T-helper 9 cell (primary cell): ENCODE data around the gene FKBP3.
"Not testable (repeated sequence)": the region's sequence is repeated elsewhere in the genome, so short reads cannot be mapped to it uniquely, and the experiment has no call there.

Experiments used
- DNase-seq: peaks from one replicate; pipeline ENCODE4 v3.0.0-alpha.2; 2020

Gene FKBP3

GRCh38 chr14:45112896-45113781 lies 21.1 kb downstream of the FKBP3 start:
- DNase-seq, result no peak

GRCh38 chr14:45104561-45104960 lies 29.7 kb downstream of the FKBP3 start:
- DNase-seq, result no peak

GRCh38 chr14:45103806-45104205 lies 30.5 kb downstream of the FKBP3 start:
- no peak for DNase-seq

GRCh38 chr14:45096218-45096617 lies 38.1 kb downstream of the FKBP3 start:
- no peak for DNase-seq

- no peak for DNase-seq
Observed at GRCh38 chr14:45095143-45095542, 39.1 kb downstream of the FKBP3 start.

- no peak for DNase-seq
Observed at GRCh38 chr14:45094275-45094674, 40.0 kb downstream of the FKBP3 start.

GRCh38 chr14:45091710-45092109 lies 42.6 kb downstream of the FKBP3 start:
- DNase-seq, result no peak

GRCh38 chr14:45089813-45090212 lies 44.5 kb downstream of the FKBP3 start:
- DNase-seq, result no peak

- DNase-seq, result no peak
Observed at GRCh38 chr14:45084946-45085346, 49.3 kb downstream of the FKBP3 start.

GRCh38 chr14:45083976-45084722 lies 50.1 kb downstream of the FKBP3 start, which contains the start of gene PRPF39:
Gene PRPF39, plus strand, starts transcription at chr14:45084116. Its CDS starts 11,124 bp downstream, at chr14:45095240.
- peak; percentile 93 for DNase-seq

- DNase-seq, result no peak
Observed at GRCh38 chr14:45083617-45083975, 50.7 kb downstream of the FKBP3 start.

GRCh38 chr14:45082420-45082819 lies 51.9 kb downstream of the FKBP3 start:
- no peak for DNase-seq

- not testable (repeated sequence) for DNase-seq
Observed at GRCh38 chr14:45081096-45081495, 53.2 kb downstream of the FKBP3 start.

GRCh38 chr14:45080416-45080968 lies 53.8 kb downstream of the FKBP3 start:
- not testable (repeated sequence) for DNase-seq

- no peak for DNase-seq
Observed at GRCh38 chr14:45078323-45078722, 56.0 kb downstream of the FKBP3 start.

GRCh38 chr14:45073231-45073879 lies 60.9 kb downstream of the FKBP3 start:
- DNase-seq, result no peak

GRCh38 chr14:45072126-45072525 lies 62.2 kb downstream of the FKBP3 start:
- no peak for DNase-seq

GRCh38 chr14:45070215-45070614 lies 64.1 kb downstream of the FKBP3 start:
- DNase-seq, result no peak

GRCh38 chr14:45068396-45068795 lies 65.9 kb downstream of the FKBP3 start:
- no peak for DNase-seq

GRCh38 chr14:45066667-45067066 lies 67.6 kb downstream of the FKBP3 start:
- no peak for DNase-seq

- no peak for DNase-seq
Observed at GRCh38 chr14:45065956-45066355, 68.3 kb downstream of the FKBP3 start.
